ENCODE results near the gene CLIP2. TPM values are rescaled to one million over a fixed set of nuclear protein-coding genes. Genes with fewer than 3 reads are reported as not detected.
"Not testable (repeated sequence)": the region's sequence is repeated elsewhere in the genome, so short reads cannot be mapped to it uniquely, and the experiment has no call there.

The CLIP2 gene
- total and polyA plus RNA-seq, 3 experiments from 2014 or later, result 0.94 to 2.9 (median 2.4) TPM

- no peaks in the 10 kb centered on the region for H3K4me1 ChIP-seq (ENCODE audit: insufficient read depth, low read length)
- Mint-ChIP-seq H3K9me3 (no peaks in the 10 kb centered on the region), H3K27ac (no peak overlapping the region), H3K4me1 (no peaks in the 10 kb centered on the region), H3K27me3 (peaks cover 0 to 2% of the 10 kb centered on the region in 2 donors), H3K36me3 (peaks cover 0 to 5% (median 3%) of the 10 kb centered on the region in 3 donors), H3K4me3 (no peak overlapping the region)
- no peak overlapping the region for H3K27ac ChIP-seq (ENCODE audit: low read depth, low read length)
- H3K36me3 ChIP-seq (ENCODE audit: insufficient read depth, low read length), result no peaks in the 10 kb centered on the region
- no peak overlapping the region for H3K4me3 ChIP-seq (ENCODE audit: low read length)
- POLR2A ChIA-PET, result no interaction called here
- DNase-seq, result no peak
- H3K9me3 ChIP-seq (ENCODE audit: low read length), result no peaks in the 10 kb centered on the region
- CTCF ChIA-PET, result no interaction called here
- H3K27me3 ChIP-seq (ENCODE audit: insufficient read depth, low read length, poor library complexity, severe bottlenecking), result no peaks in the 10 kb centered on the region
These were observed 61.5 kb downstream of the CLIP2 start for GRCh38 chr7:74350751-74351150.

GRCh38 chr7:74351836-74352235 lies 62.6 kb downstream of the CLIP2 start:
- no peak overlapping the region for H3K4me3 ChIP-seq (ENCODE audit: low read length)
- Mint-ChIP-seq H3K4me3 (no peak overlapping the region), H3K27me3 (peaks cover 0 to 2% of the 10 kb centered on the region in 2 donors), H3K36me3 (peaks cover 1 to 12% (median 3%) of the 10 kb centered on the region in 3 donors), H3K4me1 (no peaks in the 10 kb centered on the region), H3K27ac (peak overlapping the region in 1 of 8 donors; percentile 60), H3K9me3 (no peaks in the 10 kb centered on the region)
- no peaks in the 10 kb centered on the region for H3K27me3 ChIP-seq (ENCODE audit: insufficient read depth, low read length, poor library complexity, severe bottlenecking)
- DNase-seq, result no peak
- H3K4me1 ChIP-seq (ENCODE audit: insufficient read depth, low read length), result no peaks in the 10 kb centered on the region
- no peaks in the 10 kb centered on the region for H3K36me3 ChIP-seq (ENCODE audit: insufficient read depth, low read length)
- no peak overlapping the region for H3K27ac ChIP-seq (ENCODE audit: low read depth, low read length)
- POLR2A ChIA-PET, result no interaction called here
- H3K9me3 ChIP-seq (ENCODE audit: low read length), result no peaks in the 10 kb centered on the region
- CTCF ChIA-PET, result no interaction called here

GRCh38 chr7:74352551-74353138 lies 63.4 kb downstream of the CLIP2 start:
- H3K4me1 ChIP-seq (ENCODE audit: insufficient read depth, low read length); H3K4me1 Mint-ChIP-seq; H3K4me3 Mint-ChIP-seq; DNase-seq; H3K36me3 ChIP-seq (ENCODE audit: insufficient read depth, low read length); H3K9me3 Mint-ChIP-seq; H3K27me3 Mint-ChIP-seq; H3K27ac ChIP-seq (ENCODE audit: low read depth, low read length); H3K27ac Mint-ChIP-seq; H3K27me3 ChIP-seq (ENCODE audit: insufficient read depth, low read length, poor library complexity, severe bottlenecking); POLR2A ChIA-PET; H3K9me3 ChIP-seq (ENCODE audit: low read length); H3K4me3 ChIP-seq (ENCODE audit: low read length): not testable (repeated sequence)
- H3K36me3 Mint-ChIP-seq, result peaks cover 1 to 12% (median 3%) of the 10 kb centered on the region in 3 donors
- CTCF ChIA-PET, result interaction anchor here (0.8 kb wide), 1 partner anchor 285 kb away, joined by 3 read pairs; no protein-coding TSS in a partner anchor

GRCh38 chr7:74354009-74354408 lies 64.8 kb downstream of the CLIP2 start:
- Mint-ChIP-seq H3K4me1 (no peaks in the 10 kb centered on the region), H3K4me3 (no peak overlapping the region), H3K27ac (no peak overlapping the region), H3K36me3 (peaks cover 1 to 12% (median 3%) of the 10 kb centered on the region in 3 donors), H3K27me3 (no peaks in the 10 kb centered on the region), H3K9me3 (no peaks in the 10 kb centered on the region)
- no peak overlapping the region for H3K4me3 ChIP-seq (ENCODE audit: low read length)
- no peaks in the 10 kb centered on the region for H3K4me1 ChIP-seq (ENCODE audit: insufficient read depth, low read length)
- no peaks in the 10 kb centered on the region for H3K27me3 ChIP-seq (ENCODE audit: insufficient read depth, low read length, poor library complexity, severe bottlenecking)
- H3K27ac ChIP-seq (ENCODE audit: low read depth, low read length), result no peak overlapping the region
- ChIA-PET POLR2A (no interaction called here), CTCF (no interaction called here)
- DNase-seq, result no peak
- no peaks in the 10 kb centered on the region for H3K9me3 ChIP-seq (ENCODE audit: low read length)
- no peaks in the 10 kb centered on the region for H3K36me3 ChIP-seq (ENCODE audit: insufficient read depth, low read length)

GRCh38 chr7:74355091-74355490 lies 65.9 kb downstream of the CLIP2 start:
- Histone ChIP-seq H3K4me1 (ENCODE audit: insufficient read depth, low read length) (no peaks in the 10 kb centered on the region), H3K27me3 (ENCODE audit: insufficient read depth, low read length, poor library complexity, severe bottlenecking) (no peaks in the 10 kb centered on the region), H3K36me3 (ENCODE audit: insufficient read depth, low read length) (no peaks in the 10 kb centered on the region), H3K4me3 (ENCODE audit: low read length) (no peak overlapping the region), H3K9me3 (ENCODE audit: low read length) (no peaks in the 10 kb centered on the region), H3K27ac (ENCODE audit: low read depth, low read length) (no peak overlapping the region)
- Mint-ChIP-seq H3K4me1 (no peaks in the 10 kb centered on the region), H3K36me3 (peaks cover 1 to 12% (median 3%) of the 10 kb centered on the region in 3 donors), H3K9me3 (no peaks in the 10 kb centered on the region), H3K27ac (peak overlapping the region in 1 of 8 donors; percentile 38), H3K4me3 (no peak overlapping the region), H3K27me3 (no peaks in the 10 kb centered on the region)
- CTCF ChIA-PET, result no interaction called here
- POLR2A ChIA-PET, result no interaction called here
- DNase-seq, result no peak

GRCh38 chr7:74356589-74357315 lies 67.5 kb downstream of the CLIP2 start:
- H3K9me3 Mint-ChIP-seq, result no peaks in the 10 kb centered on the region
- no peak overlapping the region for H3K27ac Mint-ChIP-seq
- no peaks in the 10 kb centered on the region for H3K4me1 Mint-ChIP-seq
- H3K4me1 ChIP-seq (ENCODE audit: insufficient read depth, low read length), result no peaks in the 10 kb centered on the region
- CTCF ChIA-PET, result no interaction called here
- H3K27me3 Mint-ChIP-seq, result no peaks in the 10 kb centered on the region
- H3K36me3 Mint-ChIP-seq, result peaks cover 1 to 12% (median 3%) of the 10 kb centered on the region in 3 donors
- no peak overlapping the region for H3K27ac ChIP-seq (ENCODE audit: low read depth, low read length)
- H3K4me3 Mint-ChIP-seq, result no peak overlapping the region
- H3K9me3 ChIP-seq (ENCODE audit: low read length), result no peaks in the 10 kb centered on the region
- POLR2A ChIA-PET, result no interaction called here
- H3K27me3 ChIP-seq (ENCODE audit: insufficient read depth, low read length, poor library complexity, severe bottlenecking), result no peaks in the 10 kb centered on the region
- H3K4me3 ChIP-seq (ENCODE audit: low read length), result no peak overlapping the region
- DNase-seq, result no peak
- H3K36me3 ChIP-seq (ENCODE audit: insufficient read depth, low read length), result no peaks in the 10 kb centered on the region

- Mint-ChIP-seq H3K36me3 (peaks cover 1 to 9% (median 2%) of the 10 kb centered on the region in 3 donors), H3K27me3 (no peaks in the 10 kb centered on the region), H3K4me1 (no peaks in the 10 kb centered on the region), H3K27ac (peak overlapping the region in 1 of 8 donors; percentile 19), H3K9me3 (no peaks in the 10 kb centered on the region), H3K4me3 (no peak overlapping the region)
- CTCF ChIA-PET, result interaction anchor here (1.1 kb wide), 1 partner anchor 19 kb away, joined by 3 read pairs; no protein-coding TSS in a partner anchor
- Histone ChIP-seq H3K4me3 (ENCODE audit: low read length) (no peak overlapping the region), H3K27me3 (ENCODE audit: insufficient read depth, low read length, poor library complexity, severe bottlenecking) (no peaks in the 10 kb centered on the region), H3K9me3 (ENCODE audit: low read length) (no peaks in the 10 kb centered on the region), H3K27ac (ENCODE audit: low read depth, low read length) (no peak overlapping the region), H3K4me1 (ENCODE audit: insufficient read depth, low read length) (no peaks in the 10 kb centered on the region), H3K36me3 (ENCODE audit: insufficient read depth, low read length) (no peaks in the 10 kb centered on the region)
- POLR2A ChIA-PET, result no interaction called here
- no peak for DNase-seq
These were observed 70.8 kb downstream of the CLIP2 start for GRCh38 chr7:74360008-74360407.

- no peaks in the 10 kb centered on the region for H3K4me1 ChIP-seq (ENCODE audit: insufficient read depth, low read length)
- Mint-ChIP-seq H3K27me3 (no peaks in the 10 kb centered on the region), H3K27ac (no peak overlapping the region), H3K9me3 (no peaks in the 10 kb centered on the region), H3K36me3 (peaks cover 0 to 3% (median 1%) of the 10 kb centered on the region in 3 donors), H3K4me3 (no peak overlapping the region), H3K4me1 (no peaks in the 10 kb centered on the region)
- CTCF ChIA-PET, result interaction anchor here (0.6 kb wide), 1 partner anchor 709 kb away, joined by 3 read pairs; no protein-coding TSS in a partner anchor
- H3K9me3 ChIP-seq (ENCODE audit: low read length), result no peaks in the 10 kb centered on the region
- H3K27ac ChIP-seq (ENCODE audit: low read depth, low read length), result no peak overlapping the region
- no peak for DNase-seq
- H3K27me3 ChIP-seq (ENCODE audit: insufficient read depth, low read length, poor library complexity, severe bottlenecking), result no peaks in the 10 kb centered on the region
- POLR2A ChIA-PET, result no interaction called here
- H3K4me3 ChIP-seq (ENCODE audit: low read length), result no peak overlapping the region
- H3K36me3 ChIP-seq (ENCODE audit: insufficient read depth, low read length), result no peaks in the 10 kb centered on the region
These were observed 73.1 kb downstream of the CLIP2 start for GRCh38 chr7:74362266-74362665.
